ENCODE data around the gene KIF26B.

KIF26B gene

DNA sequence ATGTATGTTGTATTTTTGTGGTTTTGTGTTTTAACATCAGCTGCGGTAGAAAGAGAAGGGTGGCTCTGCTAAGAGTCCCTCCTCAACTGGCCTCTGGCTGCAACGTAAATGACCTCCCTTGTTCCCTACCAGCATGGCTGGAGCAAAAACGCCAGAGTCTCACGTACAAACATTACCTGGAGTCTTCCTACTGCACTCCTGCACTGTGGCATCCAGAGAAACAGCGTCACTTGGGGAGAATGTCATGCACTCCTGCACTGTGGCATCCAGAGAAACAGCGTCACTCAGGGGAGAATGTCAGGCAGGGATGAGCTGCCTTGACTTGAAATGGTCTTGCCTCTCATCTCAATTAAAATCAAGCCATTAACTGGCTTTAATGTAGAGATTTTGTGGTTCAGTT lies 314.2 kb downstream of the KIF26B start:
- H3K27ac ChIP-seq (ENCODE audit: low read depth, low read length): no peak overlapping the region

GRCh38 chr1:245469734-245470133 lies 314.9 kb downstream of the KIF26B start:
- Histone ChIP-seq H3K9ac (ENCODE audit: low read length) (no peak overlapping the region), H4K20me1 (ENCODE audit: low read depth, low read length) (no peaks in the 10 kb centered on the region), H3K9me3 (ENCODE audit: insufficient read depth, low read length) (no peaks in the 10 kb centered on the region), H3K4me2 (ENCODE audit: low read depth, low read length, poor library complexity, severe bottlenecking) (no peak overlapping the region), H2AFZ (ENCODE audit: low read depth, low read length, severe bottlenecking) (no peak overlapping the region), H3F3A (ENCODE audit: insufficient read depth) (no peaks in the 10 kb centered on the region), H3K79me2 (ENCODE audit: insufficient read depth, low read length) (no peaks in the 10 kb centered on the region), H3K27me3 (ENCODE audit: low read length) (no peaks in the 10 kb centered on the region), H3K9me2 (replicated peaks; ENCODE audit: insufficient read depth, low read length) (no peaks in the 10 kb centered on the region), H3K36me3 (ENCODE audit: low read length) (no peaks in the 10 kb centered on the region), H3K27ac (ENCODE audit: low read depth, low read length) (no peak overlapping the region), H3K4me3 (ENCODE audit: insufficient read depth, low read length, poor library complexity, severe bottlenecking) (no peak overlapping the region)
- TF ChIP-seq CTCF (IDR thresholded peaks at IDR 0.05; ENCODE audit: insufficient read depth, low read length, poor library complexity, severe bottlenecking) (no peak), EZH2phosphoT487 (conservative IDR thresholded peaks at IDR 0.05; ENCODE audit: low read length) (no peak)

More for the DNA sequence above, 314.2 kb downstream of the KIF26B start:
- Histone ChIP-seq H4K20me1 (ENCODE audit: low read depth, low read length) (no peaks in the 10 kb centered on the region), H3K4me2 (ENCODE audit: low read depth, low read length, poor library complexity, severe bottlenecking) (no peak overlapping the region), H3F3A (ENCODE audit: insufficient read depth) (no peaks in the 10 kb centered on the region), H3K4me3 (ENCODE audit: insufficient read depth, low read length, poor library complexity, severe bottlenecking) (no peak overlapping the region), H3K36me3 (ENCODE audit: low read length) (no peaks in the 10 kb centered on the region), H3K27me3 (ENCODE audit: low read length) (no peaks in the 10 kb centered on the region), H3K9me3 (ENCODE audit: insufficient read depth, low read length) (no peaks in the 10 kb centered on the region), H2AFZ (ENCODE audit: low read depth, low read length, severe bottlenecking) (no peak overlapping the region), H3K9me2 (replicated peaks; ENCODE audit: insufficient read depth, low read length) (no peaks in the 10 kb centered on the region), H3K79me2 (ENCODE audit: insufficient read depth, low read length) (no peaks in the 10 kb centered on the region), H3K9ac (ENCODE audit: low read length) (no peak overlapping the region)
- TF ChIP-seq EZH2phosphoT487 (conservative IDR thresholded peaks at IDR 0.05; ENCODE audit: low read length) (no peak), CTCF (IDR thresholded peaks at IDR 0.05; ENCODE audit: insufficient read depth, low read length, poor library complexity, severe bottlenecking) (no peak)

DNA sequence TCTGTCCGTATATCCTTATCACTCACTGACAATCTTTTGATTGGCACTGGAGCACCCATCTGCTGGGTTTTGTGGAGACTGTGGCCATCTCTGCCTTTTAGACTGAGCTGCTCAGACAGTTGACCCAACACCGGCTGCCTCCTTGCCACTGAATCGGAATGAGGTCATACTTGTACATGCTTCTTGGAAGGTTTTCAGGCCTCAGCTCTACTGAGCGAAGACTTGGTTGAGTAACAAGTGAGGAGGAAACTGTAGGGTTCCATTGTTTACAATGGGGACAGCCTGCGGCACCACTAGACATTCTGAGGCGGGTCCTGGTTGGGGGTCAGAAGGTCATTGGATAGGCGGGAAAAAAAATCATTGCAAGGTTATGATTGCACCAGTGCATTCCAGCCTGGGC lies 320.3 kb downstream of the KIF26B start:
- Histone ChIP-seq H2AFZ (ENCODE audit: low read depth, low read length, severe bottlenecking) (no peak overlapping the region), H3K9me3 (ENCODE audit: insufficient read depth, low read length) (no peaks in the 10 kb centered on the region), H3K4me2 (ENCODE audit: low read depth, low read length, poor library complexity, severe bottlenecking) (no peak overlapping the region), H3K27ac (ENCODE audit: low read depth, low read length) (no peak overlapping the region), H3F3A (ENCODE audit: insufficient read depth) (no peaks in the 10 kb centered on the region), H3K9me2 (replicated peaks; ENCODE audit: insufficient read depth, low read length) (no peaks in the 10 kb centered on the region), H3K27me3 (ENCODE audit: low read length) (no peaks in the 10 kb centered on the region), H3K4me3 (ENCODE audit: insufficient read depth, low read length, poor library complexity, severe bottlenecking) (no peak overlapping the region), H3K9ac (ENCODE audit: low read length) (no peak overlapping the region), H4K20me1 (ENCODE audit: low read depth, low read length) (no peaks in the 10 kb centered on the region), H3K36me3 (ENCODE audit: low read length) (no peaks in the 10 kb centered on the region), H3K79me2 (ENCODE audit: insufficient read depth, low read length) (no peaks in the 10 kb centered on the region)
- TF ChIP-seq EZH2phosphoT487 (conservative IDR thresholded peaks at IDR 0.05; ENCODE audit: low read length): no peak
- TF ChIP-seq CTCF (IDR thresholded peaks at IDR 0.05; ENCODE audit: insufficient read depth, low read length, poor library complexity, severe bottlenecking): no peak

Measured in SU-DHL-6 (cell line).